H1 (cell line): Measurements from ENCODE around the gene SP9. TPM values are rescaled to one million over a fixed set of nuclear protein-coding genes. Genes with fewer than 3 reads are reported as not detected.

Experiments used
- ASH2L ChIP-seq: fragments of 200-600, 300-600 bp; sonication (generic); IDR thresholded peaks from one replicate; pipeline ENCODE4 v1.7.1; 2017; ENCODE audit warnings: low read length
- CHD7 ChIP-seq: fragments of 300-600 bp; sonication (generic); IDR thresholded peaks from 2 replicates; pipeline ENCODE4 v1.7.1; 2012; ENCODE audit warnings: low read length, moderate library complexity, mild to moderate bottlenecking, inconsistent platforms; ENCODE audit not compliant: insufficient replicate concordance
- HDAC2 ChIP-seq, 2 experiments: fragments of 300-600 bp in 1 of 2; sonication (generic) in 1 of 2; IDR thresholded peaks; 2 replicates each; pipeline ENCODE4 v1.6.1; 2011 to 2012; ENCODE audit warnings: low read depth in 2 of 2, low read length in 2 of 2, mild to moderate bottlenecking in 2 of 2, moderate library complexity in 2 of 2, borderline replicate concordance in 1 of 2, inconsistent platforms in 1 of 2
- polyA plus RNA-seq, 7 experiments: library from polyadenylated mRNA; depleted of rRNA in 3 of 7; stranded (reverse) in 5 of 7; unstranded in 2 of 7; fragments of >200 nt in 5 of 7; fragments of 200-250 nt in 2 of 7; gene quantifications; 1 replicate in 5 of 7; 2 replicates in 1 of 7; 4 replicates in 1 of 7; pipeline versions ENCODE4 v1.2.1 to v1.2.3, GENCODE V29; 2011 to 2013; ENCODE audit warnings: missing spikeins in 2 of 7, mixed read lengths in 2 of 7
- total RNA-seq: library from RNA; stranded (reverse); fragmentation: NEBNext Ultra II Directional; extraction: Animal tissue kit (Norgen Biotek cat#: 25700); gene quantifications from 2 replicates; pipeline ENCODE4 v1.2.1, GENCODE V29; 2021

Gene SP9
- total and polyA plus RNA-seq, 2 of the 8 experiments (the other 6 are each of a cell fraction or from before 2014, with no cell fraction given): 0.03 to 0.11 TPM

GRCh38 chr2:174350018-174350417, 15.3 kb downstream of the SP9 start (continued):
- TF ChIP-seq CHD7: peak; percentile 22
- TF ChIP-seq ASH2L: no peak
- no peak for TF ChIP-seq HDAC2 (IDR thresholded peaks at IDR 0.05; ENCODE audit: borderline replicate concordance in 1 of 2, low read depth in 2 of 2, low read length in 2 of 2)
